Liver (tissue), 3 donors: ENCODE data around the gene GATA6.

Experiments
- CTCF ChIP-seq: fragments of 150-350 bp; IDR thresholded peaks from 2 replicates; pipeline ENCODE4 v1.5.1; 2017; ENCODE audit warnings: improper control_type of control experiment, low read depth, low read length; ENCODE audit not compliant: missing input control
- FOXA1 ChIP-seq: IDR thresholded peaks from 2 replicates; pipeline ENCODE4 v1.6.1; 2016; ENCODE audit warnings: antibody characterized with exemption
- GABPA ChIP-seq, 2 donors: IDR thresholded peaks in 1 of 2; conservative IDR thresholded peaks in 1 of 2; 2 replicates each; pipeline ENCODE4 v1.6.1; 2016; ENCODE audit warnings: antibody characterized with exemption in 2 of 2, mild to moderate bottlenecking in 1 of 2, moderate library complexity in 1 of 2
- MAX ChIP-seq: IDR thresholded peaks from 2 replicates; pipeline ENCODE4 v1.6.1; 2016; ENCODE audit warnings: antibody characterized with exemption
- RAD21 ChIP-seq, 2 donors: IDR thresholded peaks; 2 replicates each; pipeline ENCODE4 v1.6.1; 2016; ENCODE audit warnings: antibody characterized with exemption in 2 of 2, mild to moderate bottlenecking in 2 of 2
- REST ChIP-seq: IDR thresholded peaks from 2 replicates; pipeline ENCODE4 v1.6.1; 2016; ENCODE audit warnings: antibody characterized with exemption, mild to moderate bottlenecking
- SP1 ChIP-seq: IDR thresholded peaks from 2 replicates; pipeline ENCODE4 v1.6.1; 2018; ENCODE audit warnings: antibody characterized with exemption, mild to moderate bottlenecking
- TAF1 ChIP-seq: conservative IDR thresholded peaks from 2 replicates; pipeline ENCODE4 v1.6.1; 2016; ENCODE audit warnings: antibody characterized with exemption, mild to moderate bottlenecking
- YY1 ChIP-seq: IDR thresholded peaks from 2 replicates; pipeline ENCODE4 v1.6.1; 2016; ENCODE audit warnings: antibody characterized with exemption, mild to moderate bottlenecking
- donor health status: healthy.
- donor health status: healthy.

GRCh38 chr18:22182884-22183697 is 13.7 kb downstream of the GATA6 start:
- TF ChIP-seq CTCF (no peak), GABPA (IDR thresholded peaks at IDR 0.05 in 1 of 2, conservative IDR thresholded peaks at IDR 0.05 in 1 of 2) (no peak), SP1 (no peak), REST (no peak), YY1 (no peak), TAF1 (no peak), MAX (no peak), FOXA1 (no peak), RAD21 (IDR thresholded peaks at IDR 0.05) (no peak)
